Measurements from ENCODE around the gene SOX5. TPM values are rescaled to one million over a fixed set of nuclear protein-coding genes. Genes with fewer than 3 reads are reported as not detected.
"Not testable (repeated sequence)": the region's sequence is repeated elsewhere in the genome, so short reads cannot be mapped to it uniquely, and the experiment has no call there.

The SOX5 gene
- total RNA-seq, 4 donors from 2014 or later, result 13.2 to 32.4 (median 23.3) TPM

- Histone ChIP-seq H3K4me3 (replicated peaks in 1 of 3) (no peak overlapping the region), H3K36me3 (no peaks in the 10 kb centered on the region), H3K27me3 (no peaks in the 10 kb centered on the region), H3K4me1 (no peaks in the 10 kb centered on the region), H3K9me3 (no peaks in the 10 kb centered on the region), H3K27ac (no peak overlapping the region)
- no peak for DNase-seq
- intact Hi-C loops (cut with DNase I), result no loop called here
- 86 to 87% methylated on average over 7 of the region's 7 CpGs for WGBS, 2 donors
- TF ChIP-seq CTCF (IDR thresholded peaks at IDR 0.05) (no peak), POLR2A (IDR thresholded peaks at IDR 0.05) (no peak)
These were observed 115.4 kb downstream of the SOX5 start for GRCh38 chr12:23834076-23834475.

GRCh38 chr12:23831739-23832138 is 117.7 kb downstream of the SOX5 start:
- no peaks in the 10 kb centered on the region for H3K9me3 ChIP-seq
- H3K36me3 ChIP-seq, result no peaks in the 10 kb centered on the region
- no peaks in the 10 kb centered on the region for H3K4me1 ChIP-seq
- no peak for DNase-seq
- TF ChIP-seq CTCF (IDR thresholded peaks at IDR 0.05) (no peak), POLR2A (IDR thresholded peaks at IDR 0.05) (no peak)
- H3K27ac ChIP-seq, result no peak overlapping the region
- intact Hi-C loops (cut with DNase I), result no loop called here
- no peak overlapping the region for H3K4me3 ChIP-seq (replicated peaks in 1 of 3)
- WGBS, 2 donors, result 84 to 92% methylated on average over 3 of the region's 3 CpGs
- H3K27me3 ChIP-seq, result no peaks in the 10 kb centered on the region

- H3K9me3 ChIP-seq, result no peaks in the 10 kb centered on the region
- 43 to 47% methylated on average over 2 of the region's 2 CpGs for WGBS, 2 donors
- no peaks in the 10 kb centered on the region for H3K4me1 ChIP-seq
- no peak for DNase-seq
- no peak overlapping the region for H3K4me3 ChIP-seq (replicated peaks in 1 of 3)
- TF ChIP-seq POLR2A (IDR thresholded peaks at IDR 0.05) (no peak), CTCF (IDR thresholded peaks at IDR 0.05) (no peak)
- intact Hi-C loops (cut with DNase I), result no loop called here
- H3K27me3 ChIP-seq, result no peaks in the 10 kb centered on the region
- no peak overlapping the region for H3K27ac ChIP-seq
- no peaks in the 10 kb centered on the region for H3K36me3 ChIP-seq
These were observed 119.3 kb downstream of the SOX5 start for GRCh38 chr12:23830210-23830609.

GRCh38 chr12:23827353-23827752 is 122.1 kb downstream of the SOX5 start:
- DNase-seq, result no peak
- Histone ChIP-seq H3K27me3 (no peaks in the 10 kb centered on the region), H3K9me3 (no peaks in the 10 kb centered on the region), H3K27ac (no peak overlapping the region), H3K36me3 (no peaks in the 10 kb centered on the region), H3K4me1 (no peaks in the 10 kb centered on the region), H3K4me3 (replicated peaks in 1 of 3) (no peak overlapping the region)
- 94 to 95% methylated on average over 2 of the region's 2 CpGs for WGBS, 2 donors
- TF ChIP-seq POLR2A (IDR thresholded peaks at IDR 0.05), result no peak
- TF ChIP-seq CTCF (IDR thresholded peaks at IDR 0.05), result no peak
- intact Hi-C loops (cut with DNase I), result no loop called here

GRCh38 chr12:23825124-23825523 is 124.3 kb downstream of the SOX5 start:
- H3K4me3 ChIP-seq (replicated peaks in 1 of 3); H3K27ac ChIP-seq; H3K27me3 ChIP-seq; H3K9me3 ChIP-seq; DNase-seq; H3K36me3 ChIP-seq; H3K4me1 ChIP-seq; intact Hi-C loops (cut with DNase I): not testable (repeated sequence)
- 91 to 92% methylated on average over 11 of the region's 11 CpGs for WGBS, 2 donors

- Histone ChIP-seq H3K27me3 (no peaks in the 10 kb centered on the region), H3K27ac (no peak overlapping the region), H3K4me1 (no peaks in the 10 kb centered on the region), H3K36me3 (no peaks in the 10 kb centered on the region), H3K9me3 (no peaks in the 10 kb centered on the region), H3K4me3 (replicated peaks in 1 of 3) (no peak overlapping the region)
- 51 to 71% methylated on average over 8 of the region's 8 CpGs for WGBS, 2 donors
- intact Hi-C loops (cut with DNase I), result no loop called here
- DNase-seq, result no peak
- TF ChIP-seq CTCF (IDR thresholded peaks at IDR 0.05), result no peak
- no peak for TF ChIP-seq POLR2A (IDR thresholded peaks at IDR 0.05)
These were observed 125.1 kb downstream of the SOX5 start for GRCh38 chr12:23824358-23824757.

GRCh38 chr12:23822883-23823282 is 126.6 kb downstream of the SOX5 start:
- H3K36me3 ChIP-seq; H3K9me3 ChIP-seq; H3K4me3 ChIP-seq (replicated peaks in 1 of 3); H3K4me1 ChIP-seq; H3K27me3 ChIP-seq; intact Hi-C loops (cut with DNase I); H3K27ac ChIP-seq; DNase-seq: not testable (repeated sequence)
